Lower leg skin (tissue), 4 donors: ENCODE data around the gene OGFR. TPM values are rescaled to one million over a fixed set of nuclear protein-coding genes. Genes with fewer than 3 reads are reported as not detected.

Source experiments
- DNase-seq, 2 donors: peaks; one replicate each; pipeline ENCODE4 v3.0.0-alpha.2; 2019; ENCODE audit warnings: low spot score in 2 of 2
- H3K4me3 ChIP-seq: fragments of 200-600 bp; sonication (generic); 2 replicates; pipeline ENCODE4 v1.5.1; 2017; ENCODE audit warnings: mild to moderate bottlenecking, low read depth; ENCODE audit not compliant: poor library complexity, severe bottlenecking
- POLR2A ChIP-seq, 2 donors: fragments of 450-650 bp; IDR thresholded peaks; one replicate each; pipeline ENCODE4 v1.6.1; 2016 to 2017; ENCODE audit warnings: antibody characterized with exemption in 2 of 2, mild to moderate bottlenecking in 1 of 2, moderate library complexity in 1 of 2
- WGBS, 2 donors: methylation state at CpG; one replicate each; pipeline ENCODE4 v1.1.5; 2018; 5-methylcytosine and 5-hydroxymethylcytosine counted together
- intact Hi-C: fragments of 100-400 bp; cut with DNase I; formaldehyde crosslinking; loops from one replicate; pipeline ENCODE4 v1.15.0; 2023; ENCODE audit warnings: low total_unique reads
- total RNA-seq, 4 donors: library from RNA; depleted of rRNA; stranded (reverse); fragments of >200 nt; gene quantifications; one replicate each; pipeline ENCODE4 v1.1.0, GENCODE V29; 2016
- TF ChIP-seq, protein P1 (sequence below), 3 donors: fragments of 450-650 bp; IDR thresholded peaks; one replicate each; pipeline ENCODE4 v1.5.1; 2016; ENCODE audit warnings: antibody characterized with exemption in 3 of 3, mild to moderate bottlenecking in 3 of 3, moderate library complexity in 2 of 3

OGFR gene
- total RNA-seq, 4 donors from 2014 or later: 50.3 to 76.9 (median 58.5) TPM

- no peak overlapping the region for H3K4me3 ChIP-seq
- intact Hi-C loops: loop anchor here (10.0 kb wide), 1 partner anchor 510 kb away; the partner anchor contains the start of gene ADRM1
- no peak for TF ChIP-seq POLR2A (IDR thresholded peaks at IDR 0.05)
- no peak for DNase-seq
- WGBS, 2 donors: 60 to 65% methylated on average over 11 to 12 of the region's 12 CpGs
Observed at GRCh38 chr20:62814709-62815065, 10.1 kb downstream of the OGFR start.

DNA sequence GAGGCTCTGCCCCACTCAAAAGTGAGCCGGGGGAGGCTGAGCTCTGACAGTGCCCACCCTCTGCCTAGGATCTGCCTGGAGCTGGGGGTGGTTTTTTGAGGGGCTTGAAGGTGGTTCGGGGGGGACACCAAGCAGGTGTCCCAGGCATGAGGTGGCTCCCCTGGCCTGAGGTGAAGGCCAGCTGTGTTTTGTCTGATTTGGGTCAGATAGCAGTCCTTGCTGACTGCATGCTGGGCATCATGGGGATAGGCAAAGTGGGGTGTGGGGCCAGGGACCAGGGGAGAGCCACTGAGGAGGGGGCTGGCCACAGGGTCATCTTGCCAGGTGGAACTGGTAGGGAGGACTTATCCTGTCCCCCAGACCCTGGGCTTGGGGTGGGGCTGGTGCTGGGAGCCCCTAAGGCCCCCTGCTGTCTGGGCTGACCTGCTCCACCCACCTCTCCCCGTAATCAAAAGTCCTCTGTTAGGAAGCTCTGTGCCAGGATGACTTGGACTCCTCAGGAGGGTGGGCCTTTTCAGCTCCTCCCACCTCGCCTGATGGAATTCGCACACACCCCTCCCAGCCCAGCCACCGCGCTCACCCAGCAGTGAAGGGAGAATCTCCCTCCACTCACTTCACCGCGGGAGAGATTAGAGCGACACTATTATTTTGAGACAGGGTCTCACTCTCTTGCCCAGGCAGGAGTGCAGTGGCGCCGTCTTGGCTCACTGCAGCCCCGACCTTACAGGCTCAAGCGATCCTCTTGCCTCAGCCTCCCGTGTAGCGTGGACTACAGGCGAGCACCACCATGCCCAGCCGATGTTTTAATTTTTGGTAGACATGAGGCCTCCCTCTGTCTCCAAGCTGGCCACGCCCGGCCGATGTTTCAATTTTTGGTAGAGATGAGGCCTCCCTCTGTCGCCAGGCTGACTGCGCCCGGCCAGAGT, 10.7 kb downstream of the OGFR start:
- intact Hi-C loops: loop anchor here (10.0 kb wide), 1 partner anchor 511 kb away; the partner anchor contains the start of gene ADRM1
- TF ChIP-seq POLR2A (IDR thresholded peaks at IDR 0.05): no peak
- TF ChIP-seq, protein P1, sequence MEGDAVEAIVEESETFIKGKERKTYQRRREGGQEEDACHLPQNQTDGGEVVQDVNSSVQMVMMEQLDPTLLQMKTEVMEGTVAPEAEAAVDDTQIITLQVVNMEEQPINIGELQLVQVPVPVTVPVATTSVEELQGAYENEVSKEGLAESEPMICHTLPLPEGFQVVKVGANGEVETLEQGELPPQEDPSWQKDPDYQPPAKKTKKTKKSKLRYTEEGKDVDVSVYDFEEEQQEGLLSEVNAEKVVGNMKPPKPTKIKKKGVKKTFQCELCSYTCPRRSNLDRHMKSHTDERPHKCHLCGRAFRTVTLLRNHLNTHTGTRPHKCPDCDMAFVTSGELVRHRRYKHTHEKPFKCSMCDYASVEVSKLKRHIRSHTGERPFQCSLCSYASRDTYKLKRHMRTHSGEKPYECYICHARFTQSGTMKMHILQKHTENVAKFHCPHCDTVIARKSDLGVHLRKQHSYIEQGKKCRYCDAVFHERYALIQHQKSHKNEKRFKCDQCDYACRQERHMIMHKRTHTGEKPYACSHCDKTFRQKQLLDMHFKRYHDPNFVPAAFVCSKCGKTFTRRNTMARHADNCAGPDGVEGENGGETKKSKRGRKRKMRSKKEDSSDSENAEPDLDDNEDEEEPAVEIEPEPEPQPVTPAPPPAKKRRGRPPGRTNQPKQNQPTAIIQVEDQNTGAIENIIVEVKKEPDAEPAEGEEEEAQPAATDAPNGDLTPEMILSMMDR (IDR thresholded peaks at IDR 0.05): no peak
- H3K4me3 ChIP-seq: no peak overlapping the region
- WGBS, 2 donors: 24 to 29% methylated on average over 17 to 24 of the region's 24 CpGs
- no peak for DNase-seq

DNA sequence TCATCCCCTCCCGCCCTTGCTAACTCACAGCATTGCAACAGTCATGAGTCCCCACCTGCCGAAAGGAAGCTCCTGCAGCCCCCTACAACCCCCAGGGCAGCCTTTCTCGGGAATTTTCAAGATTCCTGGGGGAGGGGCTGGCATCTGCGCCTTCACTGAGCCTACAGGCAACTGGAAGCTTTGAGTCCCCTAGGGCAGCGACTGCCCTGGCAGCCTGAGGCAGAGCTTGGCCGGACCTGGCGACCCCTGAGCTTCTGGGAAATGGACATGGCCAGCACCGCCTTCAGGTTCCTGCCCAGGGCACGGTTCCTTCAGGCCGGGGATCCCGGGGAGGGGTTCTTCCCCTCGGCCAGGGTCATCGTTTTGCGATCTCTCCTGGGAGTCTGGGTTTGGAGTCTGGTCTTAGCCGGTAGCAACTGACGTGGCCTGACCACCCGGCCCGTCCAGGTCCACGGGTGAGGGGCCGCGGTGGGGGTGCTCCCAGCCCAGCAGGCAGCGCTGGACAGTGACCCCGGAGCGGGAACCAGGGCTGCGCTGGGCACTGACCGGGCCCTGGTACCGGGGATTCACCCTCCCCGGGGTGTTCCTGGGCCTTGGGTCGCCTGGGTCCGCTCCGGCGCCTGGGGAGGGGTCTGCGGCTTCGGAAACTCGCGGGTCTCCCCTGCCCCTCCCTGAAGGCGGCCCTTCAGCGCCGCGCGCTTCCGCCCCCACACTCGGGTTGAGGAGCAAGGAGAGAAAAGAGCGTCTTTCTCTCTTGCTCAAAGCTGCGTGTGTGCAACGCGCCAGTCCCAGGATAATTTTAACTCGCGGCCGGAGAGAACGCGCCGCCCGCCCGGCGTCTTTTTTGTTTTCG, 11.6 kb downstream of the OGFR start:
- no peak overlapping the region for H3K4me3 ChIP-seq
- intact Hi-C loops: loop anchor here (10.0 kb wide), 1 partner anchor 511 kb away; the partner anchor contains the start of gene ADRM1
- WGBS, 2 donors: 2 to 6% methylated on average over 21 to 26 of the region's 57 CpGs
- no peak for DNase-seq
- TF ChIP-seq, protein P1 (IDR thresholded peaks at IDR 0.05): no peak
- TF ChIP-seq POLR2A (IDR thresholded peaks at IDR 0.05): no peak

DNA sequence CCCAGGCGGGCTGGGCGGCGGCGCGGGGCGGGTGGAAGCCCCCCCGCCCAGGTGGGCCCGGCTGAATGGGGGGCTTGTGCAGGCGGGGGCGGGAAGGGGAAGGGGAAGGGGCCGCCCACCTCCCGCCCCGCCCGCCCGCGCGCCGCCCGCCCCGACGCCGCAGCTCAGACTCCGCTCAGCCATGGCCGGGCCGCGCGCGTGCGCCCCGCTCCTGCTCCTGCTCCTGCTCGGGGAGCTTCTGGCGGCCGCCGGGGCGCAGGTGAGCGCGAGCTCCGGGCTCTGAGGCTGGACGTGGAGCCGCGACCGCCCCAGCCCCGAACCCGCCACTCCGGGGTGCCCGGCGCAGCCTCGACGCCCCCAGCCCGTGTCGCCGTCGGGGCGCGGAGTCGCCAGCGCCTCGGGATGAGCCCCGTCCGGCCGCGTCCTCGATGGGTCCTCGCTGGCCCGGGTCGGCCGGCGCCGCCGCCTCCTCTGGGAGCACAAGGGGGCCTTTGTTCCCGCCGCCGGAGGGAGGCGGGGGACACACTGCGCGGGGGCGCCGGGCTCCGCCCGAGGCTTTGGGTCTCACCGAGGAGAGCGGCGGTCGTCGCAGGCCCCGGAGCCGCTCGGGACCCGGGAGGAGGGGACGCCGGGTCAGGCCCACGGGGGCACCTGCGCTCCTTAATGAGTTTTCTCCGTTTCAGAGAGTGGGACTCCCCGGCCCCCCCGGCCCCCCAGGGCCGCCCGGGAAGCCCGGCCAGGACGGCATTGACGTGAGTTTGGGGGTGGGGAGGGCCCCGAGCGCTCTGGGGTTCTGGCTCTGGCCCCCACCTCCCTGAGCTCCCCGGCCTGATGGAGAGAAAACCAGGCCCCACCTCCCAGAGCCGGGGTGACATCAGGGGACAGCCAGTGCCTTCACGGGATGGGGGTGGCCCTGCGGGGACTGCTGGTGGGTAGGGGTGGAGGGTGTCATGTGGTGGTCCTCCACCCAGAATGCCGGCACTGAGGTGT, 12.5 kb downstream of the OGFR start, which contains the start of gene COL9A3:
Gene COL9A3, plus strand, starts transcription at position 167 of the 990 bp plus-strand sequence. Its CDS starts 15 bp downstream, at position 182.
- 9 to 18% methylated on average over 29 to 86 of the region's 108 CpGs for WGBS, 2 donors
- H3K4me3 ChIP-seq: no peak within 1 kb of the TSS
- TF ChIP-seq, protein P1 (IDR thresholded peaks at IDR 0.05): no peak
- TF ChIP-seq POLR2A (IDR thresholded peaks at IDR 0.05): no peak
- intact Hi-C loops: loop anchor here (10.0 kb wide), 1 partner anchor 512 kb away; the partner anchor contains the start of gene ADRM1
- no peak for DNase-seq

DNA sequence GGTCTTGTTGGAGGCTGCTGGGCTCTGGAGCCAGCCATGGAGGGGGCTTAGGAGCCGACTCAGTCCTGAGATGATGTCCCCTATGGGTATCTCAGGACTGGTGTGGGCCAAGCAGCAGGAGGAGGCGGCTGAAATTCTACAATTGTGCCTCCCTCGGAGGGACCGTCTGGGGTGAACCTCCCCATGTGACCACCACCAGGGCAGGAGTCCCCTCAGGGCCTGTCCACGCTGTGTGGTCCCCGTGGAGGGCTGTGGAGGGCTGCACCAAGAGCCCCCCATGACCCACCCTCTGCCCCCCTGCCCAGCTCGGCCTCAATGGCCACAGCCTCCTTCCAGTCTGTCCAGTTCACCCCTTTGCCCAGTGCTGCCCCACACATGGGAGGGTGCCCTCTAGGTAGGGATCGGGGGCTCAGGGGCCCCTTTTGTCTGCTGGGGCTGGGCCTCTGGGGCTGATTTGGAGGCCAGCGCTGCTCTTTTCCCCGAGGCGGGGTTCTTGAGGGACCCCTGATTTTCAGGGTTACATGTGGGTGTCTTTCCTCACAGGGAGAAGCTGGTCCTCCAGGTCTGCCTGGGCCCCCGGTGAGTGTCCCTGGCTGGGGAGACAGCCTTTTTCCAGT, 13.4 kb downstream of the OGFR start:
- 50 to 60% methylated on average over 6 to 8 of the region's 12 CpGs for WGBS, 2 donors
- H3K4me3 ChIP-seq: no peak overlapping the region
- intact Hi-C loops: loop anchor here (10.0 kb wide), 1 partner anchor 513 kb away; the partner anchor contains the start of gene ADRM1

More for the DNA sequence above, 13.4 kb downstream of the OGFR start:
- DNase-seq: no peak
- no peak for TF ChIP-seq POLR2A (IDR thresholded peaks at IDR 0.05)
- TF ChIP-seq, protein P1 (IDR thresholded peaks at IDR 0.05): no peak
